GM12878 (cell line): ENCODE data around the gene RBM43. TPM values are rescaled to one million over a fixed set of nuclear protein-coding genes. Genes with fewer than 3 reads are reported as not detected.

ENCODE experiments used
- ATAC-seq: fragments of 200-7000 bp; cut with Tn5 transposase; 3 replicates; pipeline ENCODE4 v1.9.1; 2020; ENCODE audit warnings: mild to moderate bottlenecking, moderate library complexity
- BruUV-seq: library from RNA; stranded (reverse); fragments of 400-500 nt; replicated peaks from 2 replicates; lab custom pipeline; 2021; lab: Mats Ljungman, UMichigan
- CTCF ChIA-PET: fragments of 300-600 bp; sonication (Branson Sonifier 250); formaldehyde crosslinking; extraction: SDS; loops from one replicate; lab custom pipeline; 2021; ENCODE audit warnings: inconsistent platforms; lab: Yijun Ruan, JAX
- POLR2A ChIA-PET: fragments of 350-600 bp; formaldehyde crosslinking; extraction: SDS; loops from one replicate; lab custom pipeline; 2021; ENCODE audit warnings: inconsistent platforms; lab: Charles Lee
- RAD21 ChIA-PET: fragments of 300-600 bp; sonication (Branson Sonifier 250); formaldehyde crosslinking; loops from one replicate; lab custom pipeline; 2023; ENCODE audit warnings: antibody characterized with exemption; ENCODE audit not compliant: unreplicated experiment; lab: Charles Lee
- SMC1A ChIA-PET: fragments of 300-600 bp; sonication (Branson Sonifier 250); formaldehyde crosslinking; loops from one replicate; lab custom pipeline; 2023; ENCODE audit not compliant: unreplicated experiment, uncharacterized antibody; lab: Charles Lee
- DNase-seq: peaks from one replicate; pipeline ENCODE4 v3.0.0-alpha.2; 2011; ENCODE audit warnings: low read depth, low spot score
- FAIRE-seq: peaks from 3 replicates; lab custom pipeline; 2011; peaks lifted over from hg19 to GRCh38; lab: Jason Lieb, UNC
- H2AFZ ChIP-seq: 2 replicates; pipeline ENCODE4 v1.6.0; 2011; ENCODE audit warnings: low read depth, low read length, control low read depth; ENCODE audit not compliant: control insufficient read depth
- H3K27ac ChIP-seq: 2 replicates; pipeline ENCODE4 v1.5.1; 2011; ENCODE audit warnings: control low read depth; ENCODE audit not compliant: control insufficient read depth, insufficient read depth
- H3K27me3 ChIP-seq, 2 experiments: replicated peaks in 1 of 2; 2 replicates each; pipeline versions ENCODE4 v1.6.0 to v1.6.1; 2011; ENCODE audit warnings: low read length in 1 of 2; ENCODE audit not compliant: control insufficient read depth in 2 of 2, insufficient read depth in 2 of 2
- H3K36me3 ChIP-seq, 2 experiments: 2 replicates each; pipeline ENCODE4 v1.5.1; 2011; ENCODE audit warnings: low read length in 1 of 2; ENCODE audit not compliant: control insufficient read depth in 2 of 2, insufficient read depth in 2 of 2
- H3K4me1 ChIP-seq: 2 replicates; pipeline ENCODE4 v1.6.1; 2011; ENCODE audit warnings: mild to moderate bottlenecking, low read length, moderate library complexity, mixed read lengths; ENCODE audit not compliant: control insufficient read depth, insufficient read depth
- H3K4me2 ChIP-seq: 2 replicates; pipeline ENCODE4 v1.6.0; 2011; ENCODE audit warnings: control low read depth; ENCODE audit not compliant: control insufficient read depth, insufficient read depth
- H3K4me3 ChIP-seq: fragments of 200-600 bp; sonication (generic); 2 replicates; pipeline ENCODE4 v1.5.1; 2016
- H3K79me2 ChIP-seq: 2 replicates; pipeline ENCODE4 v1.6.0; 2011; ENCODE audit warnings: low read length; ENCODE audit not compliant: control insufficient read depth, insufficient read depth
- H3K9ac ChIP-seq: 2 replicates; pipeline ENCODE4 v1.8.0; 2011; ENCODE audit warnings: low read length, control low read depth, mixed read lengths; ENCODE audit not compliant: control insufficient read depth, insufficient read depth
- H3K9me3 ChIP-seq: replicated peaks from 3 replicates; pipeline ENCODE4 v1.5.1; 2011; ENCODE audit warnings: mild to moderate bottlenecking, low read length; ENCODE audit not compliant: control insufficient read depth, insufficient read depth
- H4K20me1 ChIP-seq: 2 replicates; pipeline ENCODE4 v1.6.0; 2011; ENCODE audit not compliant: control insufficient read depth, insufficient read depth
- CREB1 ChIP-seq: IDR thresholded peaks from 2 replicates; pipeline ENCODE4 v1.6.1; 2012; ENCODE audit warnings: low read depth, mild to moderate bottlenecking, inconsistent platforms
- CTCF ChIP-seq, 3 experiments: IDR thresholded peaks in 2 of 3; conservative IDR thresholded peaks in 1 of 3; 2 replicates each; pipeline ENCODE4 v1.5.1; 2011; ENCODE audit warnings: low read depth in 3 of 3, low read length in 3 of 3, mild to moderate bottlenecking in 3 of 3, control low read depth in 2 of 3, moderate library complexity in 2 of 3, inconsistent platforms in 1 of 3, mixed read lengths in 1 of 3; ENCODE audit not compliant: control insufficient read depth in 2 of 3, insufficient read depth in 1 of 3; ENCODE audit errors: extremely low read depth in 1 of 3
- HCFC1 ChIP-seq: fragments of 150-350 bp; IDR thresholded peaks from 2 replicates; pipeline ENCODE4 v1.6.1; 2014; ENCODE audit warnings: low read length
- HDAC2 ChIP-seq: fragments of 200-600 bp; sonication (generic); IDR thresholded peaks from 2 replicates; pipeline ENCODE4 v1.6.1; 2017
- IRF3 ChIP-seq: fragments of 450-650 bp; IDR thresholded peaks from 2 replicates; pipeline ENCODE4 v1.6.1; 2014; ENCODE audit warnings: mild to moderate bottlenecking
- MYB ChIP-seq: fragments of 150-350 bp; IDR thresholded peaks from 2 replicates; pipeline ENCODE4 v1.6.1; 2014; ENCODE audit warnings: mild to moderate bottlenecking, low read depth, low read length, borderline replicate concordance
- RELB ChIP-seq: fragments of 450-650 bp; IDR thresholded peaks from 2 replicates; pipeline ENCODE4 v1.6.1; 2017; ENCODE audit warnings: low read depth, mild to moderate bottlenecking, moderate library complexity
- TCF3 ChIP-seq: IDR thresholded peaks from 2 replicates; pipeline ENCODE4 v1.6.1; 2012; ENCODE audit warnings: low read depth, mild to moderate bottlenecking, low read length, borderline replicate concordance; ENCODE audit not compliant: insufficient read depth
- WGBS: methylation state at CpG from one replicate; pipeline ENCODE4 v1.1.6; 2016; ENCODE audit warnings: low lambda C conversion rate; ENCODE audit not compliant: insufficient replicate concordance, insufficient coverage; ENCODE audit errors: missing lambda C conversion rate; 5-methylcytosine and 5-hydroxymethylcytosine counted together
- in situ Hi-C: fragments of 300-500 bp; cut with MboI; formaldehyde crosslinking; loops from 9 replicates; pipeline ENCODE4 v1.14.3; 2018; ENCODE audit warnings: mixed read lengths
- intact Hi-C: fragments of 100-400 bp; cut with micrococcal nuclease; formaldehyde crosslinking; loops from one replicate; pipeline ENCODE4 v1.14.2; 2022; ENCODE audit not compliant: unreplicated experiment
- polyA plus RNA-seq, 11 experiments: library from polyadenylated mRNA; depleted of rRNA in 4 of 11; unstranded in 6 of 11; stranded (reverse) in 5 of 11; fragments of >200 nt; fragmentation: Nextera tagmentation in 4 of 11; fragmentation: Illumina TruSeq in 1 of 11; extraction: Ambion mirVana in 4 of 11; extraction: Trizol in 1 of 11; gene quantifications; 1 replicate in 1 of 11; 2 replicates in 10 of 11; pipeline versions ENCODE4 v1.2.1 to v1.2.3, GENCODE V29; 2011 to 2016; ENCODE audit warnings: inconsistent platforms in 2 of 11, missing spikeins in 2 of 11, low read depth in 1 of 11
- total RNA-seq, 4 experiments: library from RNA; depleted of rRNA in 3 of 4; stranded (reverse); fragments of >200 nt in 3 of 4; fragmentation: Illumina TruSeq in 1 of 4; extraction: Trizol in 1 of 4; gene quantifications; 2 replicates each; pipeline versions ENCODE4 v1.2.1 to v1.2.3, GENCODE V29; 2013 to 2021

The RBM43 gene
- total and polyA plus RNA-seq, 10 of the 15 experiments (the other 5 are each of a cell fraction or from before 2014, with no cell fraction given) = 0.86 to 5.3 (median 2.6) TPM

- H3K9me3 ChIP-seq = no peaks in the 10 kb centered on the region
- no peak overlapping the region for H3K4me3 ChIP-seq
- ChIA-PET RAD21 (interaction anchor here (0.6 to 4.1 kb wide), 4 partner anchors 189 to 1917 kb away, joined by 3 to 32 read pairs (median 3); no protein-coding TSS in a partner anchor), POLR2A (no interaction called here), CTCF (interaction anchor here (1.1 to 3.4 kb wide), 8 partner anchors 7 to 1643 kb away, joined by 3 to 48 read pairs (median 8); no protein-coding TSS in a partner anchor), SMC1A (interaction anchor here (0.6 to 3.1 kb wide), 7 partner anchors 8 to 1646 kb away, joined by 3 to 13 read pairs (median 3); no protein-coding TSS in a partner anchor)
- H2AFZ ChIP-seq = no peak overlapping the region
- no peaks in the 10 kb centered on the region for H3K79me2 ChIP-seq
- no peak overlapping the region for H3K9ac ChIP-seq
- H3K4me2 ChIP-seq = no peak overlapping the region
- H3K4me1 ChIP-seq = no peaks in the 10 kb centered on the region
- in situ Hi-C loops = no loop called here
- TF ChIP-seq CTCF (IDR thresholded peaks at IDR 0.05 in 2 of 3, conservative IDR thresholded peaks at IDR 0.05 in 1 of 3; ENCODE audit: control insufficient read depth in 2 of 3, extremely low read depth in 1 of 3, insufficient read depth in 1 of 3, low read depth in 3 of 3, low read length in 3 of 3) = no peak
- no peak for TF ChIP-seq CREB1
- no peak for TF ChIP-seq HCFC1
- no peak for TF ChIP-seq TCF3
- no peak for TF ChIP-seq HDAC2
- no peak for TF ChIP-seq IRF3
- TF ChIP-seq RELB = no peak
- TF ChIP-seq MYB = no peak
- no peaks in the 10 kb centered on the region for H4K20me1 ChIP-seq
- intact Hi-C loops = no loop called here
- ATAC-seq = no peak
- H3K27ac ChIP-seq = no peak overlapping the region
- no TSS peak for BruUV-seq
- no peak for FAIRE-seq
- DNase-seq = no peak
- 0% methylated on average over 1 of the region's 1 CpG for WGBS
- H3K36me3 ChIP-seq = no peaks in the 10 kb centered on the region
- no peaks in the 10 kb centered on the region; a peak in 1 of 4 replicates for H3K27me3 ChIP-seq
Observed at GRCh38 chr2:151240433-151240832, 21.2 kb downstream of the RBM43 start.
